ENCODE results near the gene OR2F1.

OR2F1 gene, protein sequence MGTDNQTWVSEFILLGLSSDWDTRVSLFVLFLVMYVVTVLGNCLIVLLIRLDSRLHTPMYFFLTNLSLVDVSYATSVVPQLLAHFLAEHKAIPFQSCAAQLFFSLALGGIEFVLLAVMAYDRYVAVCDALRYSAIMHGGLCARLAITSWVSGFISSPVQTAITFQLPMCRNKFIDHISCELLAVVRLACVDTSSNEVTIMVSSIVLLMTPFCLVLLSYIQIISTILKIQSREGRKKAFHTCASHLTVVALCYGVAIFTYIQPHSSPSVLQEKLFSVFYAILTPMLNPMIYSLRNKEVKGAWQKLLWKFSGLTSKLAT

GRCh38 chr7:143954544-143954943 lies at the start of gene OR2F1:
Gene OR2F1, plus strand, starts transcription at chr7:143954844. Its CDS starts 5,127 bp downstream, at chr7:143959971.
- DNase-seq = no peak

DNA sequence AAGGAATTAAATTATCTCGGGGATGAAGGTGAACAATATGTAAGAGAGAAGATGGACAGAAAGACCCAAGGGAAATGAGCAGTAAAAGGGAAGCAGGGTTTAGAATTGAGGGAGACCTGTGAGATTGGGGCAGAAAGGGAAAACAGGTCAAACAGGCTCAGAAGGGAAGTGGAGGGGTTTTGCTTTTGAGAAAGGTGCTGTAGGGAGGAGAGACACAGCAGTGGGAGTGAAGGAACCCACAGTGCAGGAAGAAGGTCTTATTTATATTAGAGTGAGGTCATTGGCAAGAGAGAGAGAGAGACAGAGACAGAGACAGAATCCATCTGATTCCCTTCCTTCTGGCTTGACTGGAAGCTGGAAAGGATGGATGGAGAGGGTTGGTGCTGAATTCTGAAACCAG lies 49.1 kb upstream of the OR2F1 start:
- no peak for DNase-seq

DNA sequence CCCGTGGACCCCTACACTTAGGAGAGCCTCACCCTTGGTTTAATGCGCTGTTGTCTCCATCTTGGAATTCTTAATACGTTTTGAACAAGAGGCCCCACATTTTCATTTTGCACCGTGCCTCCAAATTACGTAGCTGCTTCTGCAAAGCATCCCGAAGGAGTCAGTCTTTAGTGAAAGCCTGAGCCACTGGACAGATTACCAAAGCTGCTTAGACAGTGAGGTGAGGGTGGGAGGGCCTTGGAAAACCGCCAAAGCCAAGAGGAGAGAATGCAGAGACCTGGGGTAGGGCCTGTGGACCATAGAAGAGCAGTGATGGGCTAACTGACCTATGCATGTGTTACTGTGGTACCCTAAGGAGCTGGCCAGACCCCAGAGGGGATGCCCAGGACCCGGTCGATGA lies 48.5 kb upstream of the OR2F1 start:
- no peak for DNase-seq

GRCh38 chr7:143906895-143907294 lies 47.7 kb upstream of the OR2F1 start:
- DNase-seq = no peak

DNA sequence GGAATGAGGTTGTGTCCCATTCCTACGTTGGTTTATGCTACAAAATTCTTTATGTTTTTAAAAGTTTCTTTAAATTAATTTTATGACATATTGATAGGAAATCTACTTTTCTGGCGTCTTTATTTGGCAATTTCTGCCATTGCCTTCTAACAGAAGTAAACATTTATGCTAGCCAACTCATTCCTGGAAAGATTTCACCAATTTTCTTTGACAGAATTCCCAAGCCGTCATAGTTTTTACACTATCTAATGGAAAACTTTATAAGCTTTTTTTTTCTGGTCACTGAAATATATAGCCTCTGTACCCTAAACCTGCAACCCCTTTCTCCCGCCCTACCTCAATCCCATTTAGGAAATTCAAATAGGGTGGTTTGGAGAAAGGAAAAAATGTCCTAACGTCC lies 46.5 kb upstream of the OR2F1 start:
- no peak for DNase-seq

- DNase-seq = no peak
Observed at GRCh38 chr7:143909863-143910262, 44.8 kb upstream of the OR2F1 start.

GRCh38 chr7:143910473-143911248 lies 44.0 kb upstream of the OR2F1 start:
- DNase-seq = no peak

DNA sequence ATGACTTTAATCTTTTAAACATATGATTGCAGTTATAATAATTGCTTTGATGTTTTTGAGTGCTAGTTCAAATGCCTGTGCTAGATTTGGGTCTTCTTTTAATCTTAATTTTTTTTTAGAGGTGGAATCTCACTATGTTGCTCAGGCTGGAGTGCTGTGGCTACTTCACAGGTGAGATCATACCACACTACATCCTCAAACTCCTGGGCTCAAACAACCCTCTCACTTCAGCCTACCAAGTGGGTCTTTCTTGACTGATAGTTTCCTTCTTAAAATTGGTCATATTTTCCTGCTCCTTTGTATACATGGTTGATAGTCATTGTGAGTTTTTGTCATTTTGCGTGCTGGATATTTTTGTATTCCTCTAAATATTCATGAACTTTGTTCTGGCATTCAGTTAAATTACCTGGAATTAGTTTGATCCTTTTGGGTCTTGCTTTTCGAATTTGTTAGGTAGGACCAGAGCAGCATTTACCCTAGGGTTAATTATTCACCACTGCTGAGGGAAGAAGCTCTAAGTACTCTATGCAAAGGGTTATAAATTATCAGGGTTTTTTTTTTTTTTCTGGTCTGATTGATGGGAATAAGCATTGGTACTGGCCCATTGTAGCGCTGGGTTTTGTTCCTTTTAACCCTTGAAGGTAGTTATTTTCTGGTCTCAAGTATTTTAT lies 40.6 kb upstream of the OR2F1 start:
- no peak for DNase-seq

- no peak for DNase-seq
Observed at GRCh38 chr7:143914938-143915652, 39.5 kb upstream of the OR2F1 start.

DNA sequence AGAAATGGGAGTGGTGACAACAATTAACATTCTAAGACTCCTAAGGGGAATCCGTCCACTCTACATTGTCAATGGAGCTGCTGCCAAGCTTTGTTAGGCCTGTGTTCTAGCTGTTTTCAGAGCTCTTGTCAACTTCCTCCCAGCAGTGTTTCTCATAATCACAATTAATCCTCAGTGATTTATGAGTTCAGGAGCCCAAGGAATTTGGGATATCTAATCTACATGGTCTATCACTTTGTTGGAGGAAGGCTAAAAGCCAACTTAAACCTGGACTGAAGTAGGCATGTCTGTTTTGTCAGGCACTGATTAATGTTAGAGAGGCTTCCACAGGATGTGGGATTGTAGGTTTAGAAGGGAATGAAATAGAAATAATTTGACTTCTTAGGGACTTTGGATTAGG lies 29.8 kb upstream of the OR2F1 start:
- DNase-seq = no peak

DNA sequence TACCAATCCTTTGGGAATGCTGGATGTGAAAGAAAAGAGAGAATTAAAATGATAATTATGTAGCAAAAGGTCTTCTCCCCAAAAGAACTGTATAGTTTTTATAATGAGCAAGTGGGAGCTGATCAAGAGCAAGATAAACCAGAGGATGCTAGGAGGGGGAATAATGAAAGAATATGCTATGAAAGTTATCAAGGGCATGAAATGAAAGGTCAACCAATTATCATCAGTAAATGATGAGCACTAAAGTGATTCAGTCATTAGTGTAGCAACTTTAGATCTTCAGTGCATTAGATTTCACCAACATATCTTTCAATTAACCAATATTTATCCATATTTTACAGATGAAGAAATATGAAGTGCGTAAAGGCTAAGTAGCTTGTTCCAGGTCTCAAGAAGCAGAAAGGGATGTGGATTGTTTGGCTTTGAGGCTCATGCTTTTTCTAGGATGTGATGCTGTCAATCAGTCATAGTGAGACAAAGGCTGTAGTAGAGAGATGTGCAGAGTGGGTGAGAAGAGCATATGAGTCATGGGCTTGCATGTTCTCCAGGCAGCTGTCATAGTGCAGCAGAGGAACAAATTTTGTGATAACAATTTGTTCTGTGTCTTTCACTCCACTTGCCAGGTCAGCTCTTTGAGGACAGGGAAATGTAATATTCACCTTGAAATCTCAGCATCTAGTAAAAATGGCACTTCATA lies 25.3 kb upstream of the OR2F1 start:
- no peak for DNase-seq

- no peak for DNase-seq
Observed at GRCh38 chr7:143931739-143932138, 22.9 kb upstream of the OR2F1 start.

DNA sequence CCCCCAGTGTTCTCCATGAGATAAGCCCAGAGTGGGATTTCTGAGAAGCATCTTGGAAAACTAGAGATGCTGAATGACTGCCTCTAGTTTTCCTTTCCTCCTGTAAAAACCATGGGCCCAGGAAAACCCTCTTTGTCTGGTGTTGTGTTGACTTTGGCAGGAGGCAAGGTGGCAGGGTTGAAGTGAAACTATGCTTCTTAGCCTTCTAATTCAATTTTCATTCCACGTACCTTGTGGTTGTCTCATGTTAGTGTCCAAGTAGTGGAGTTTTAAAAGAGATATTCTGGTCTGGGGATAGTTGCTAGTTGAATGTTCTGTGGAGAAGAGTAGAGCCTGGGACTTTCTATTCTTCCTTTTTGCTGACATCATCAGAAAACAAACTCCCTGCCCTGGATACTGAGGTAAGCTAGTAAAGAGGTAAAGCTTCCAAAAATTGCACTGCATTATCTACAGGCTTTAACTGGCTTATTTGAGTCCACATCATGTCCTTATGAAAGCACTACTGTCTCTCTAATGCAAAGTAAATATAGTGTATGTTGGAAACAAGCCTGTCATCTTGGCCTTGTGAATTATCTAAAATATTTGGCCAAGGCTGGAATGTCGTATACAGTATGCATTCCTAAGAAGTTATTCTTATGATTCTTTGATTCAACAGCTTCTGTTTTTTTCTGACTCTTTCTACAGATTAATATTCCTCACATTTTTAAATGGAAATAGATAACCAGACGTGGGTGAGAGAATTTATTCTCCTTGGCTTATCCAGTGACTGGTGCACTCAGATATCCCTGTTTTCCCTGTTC lies 19.9 kb upstream of the OR2F1 start, which contains the start of gene OR2F2:
Gene OR2F2, plus strand, starts transcription at position 708 of the 800 bp plus-strand sequence. Its CDS starts 0 bp downstream, at position 708.
- no peak for DNase-seq

GRCh38 chr7:143936087-143937009 lies 18.3 kb upstream of the OR2F1 start:
- no peak for DNase-seq

DNA sequence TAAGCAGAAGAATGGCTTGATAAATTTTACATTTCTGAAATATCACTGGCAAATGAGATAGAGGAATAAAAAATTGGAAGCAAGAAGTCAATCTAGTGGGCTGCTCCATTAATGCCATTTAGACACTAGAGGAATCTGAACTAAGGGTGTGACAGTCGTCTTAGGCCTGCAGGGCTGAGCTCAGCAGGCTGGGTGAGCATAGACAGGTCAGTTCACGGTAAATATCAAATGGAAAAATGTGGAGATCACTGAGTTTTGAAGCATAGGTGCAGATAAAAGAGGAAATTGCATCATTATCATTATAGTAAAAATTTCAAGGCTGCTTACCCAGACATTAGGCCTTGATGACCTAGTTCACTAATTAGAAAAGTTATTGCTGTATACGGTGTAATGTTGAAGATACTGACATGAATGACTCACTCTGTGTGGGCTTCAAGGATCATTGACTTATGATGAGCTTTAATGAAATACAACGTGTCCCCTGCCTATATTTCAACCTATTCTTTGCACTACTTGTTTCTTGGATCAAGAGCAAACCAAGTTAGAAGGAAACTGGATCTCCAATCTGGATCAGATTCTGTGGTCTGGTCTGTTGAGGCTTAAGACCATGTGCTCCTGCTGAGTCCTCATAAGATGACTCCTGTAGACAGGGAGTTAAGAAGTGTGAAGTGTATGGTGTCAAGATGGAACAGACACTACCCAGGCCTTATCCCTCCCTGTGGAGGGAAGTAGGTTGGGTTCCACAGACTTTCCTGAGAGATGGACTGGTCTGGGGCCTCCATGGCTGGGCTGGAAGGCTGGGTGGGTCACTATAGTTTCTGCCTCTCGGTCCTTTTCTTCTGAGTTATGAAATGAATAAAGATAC lies 16.0 kb upstream of the OR2F1 start:
- no peak for DNase-seq

- DNase-seq = no peak
Observed at GRCh38 chr7:143945423-143945822, 9.2 kb upstream of the OR2F1 start.

- DNase-seq = no peak
Observed at GRCh38 chr7:143947111-143947510, 7.5 kb upstream of the OR2F1 start.

- no peak for DNase-seq
Observed at GRCh38 chr7:143948733-143949132, 5.9 kb upstream of the OR2F1 start.

DNA sequence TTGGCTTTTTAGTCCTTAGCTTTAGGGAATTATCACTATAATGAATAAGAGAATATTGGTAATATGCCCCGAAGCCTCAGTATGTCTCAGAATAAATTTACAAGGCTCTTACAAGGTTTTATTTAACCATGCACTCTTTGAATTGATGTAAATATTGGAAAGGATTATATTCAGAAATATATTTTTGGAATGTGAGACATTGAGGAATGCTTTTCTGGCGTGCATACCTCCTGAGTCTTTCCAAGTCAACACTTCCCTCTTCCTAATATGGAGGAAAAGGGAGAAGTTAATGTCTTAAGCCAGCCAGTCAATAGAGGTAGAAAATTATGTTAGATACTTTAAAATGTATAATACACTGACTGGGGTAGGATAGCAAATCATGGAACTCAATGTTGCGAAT lies 1.2 kb upstream of the OR2F1 start:
- DNase-seq = no peak

All from activated CD4-positive, alpha-beta T cell treated with anti-CD3 and anti-CD28 coated beads, Interleukin-2, amount 50 U/mL, for 48 hours (primary cell).